GM12864 (cell line): ENCODE results near the gene E2F3.

Experiments used
- DNase-seq: peaks from one replicate; pipeline ENCODE4 v3.0.0-alpha.2; 2011; ENCODE audit warnings: low read depth
- H3K4me3 ChIP-seq: 2 replicates; pipeline ENCODE4 v1.5.1; 2011; ENCODE audit warnings: mild to moderate bottlenecking, low read depth, low read length, control low read depth
- TF ChIP-seq, protein P1 (sequence below): IDR thresholded peaks from 2 replicates; pipeline ENCODE4 v1.5.1; 2011; ENCODE audit warnings: low read depth, mild to moderate bottlenecking, moderate library complexity, low read length, control low read depth, inconsistent platforms; ENCODE audit errors: missing control alignments

E2F3 gene

DNA sequence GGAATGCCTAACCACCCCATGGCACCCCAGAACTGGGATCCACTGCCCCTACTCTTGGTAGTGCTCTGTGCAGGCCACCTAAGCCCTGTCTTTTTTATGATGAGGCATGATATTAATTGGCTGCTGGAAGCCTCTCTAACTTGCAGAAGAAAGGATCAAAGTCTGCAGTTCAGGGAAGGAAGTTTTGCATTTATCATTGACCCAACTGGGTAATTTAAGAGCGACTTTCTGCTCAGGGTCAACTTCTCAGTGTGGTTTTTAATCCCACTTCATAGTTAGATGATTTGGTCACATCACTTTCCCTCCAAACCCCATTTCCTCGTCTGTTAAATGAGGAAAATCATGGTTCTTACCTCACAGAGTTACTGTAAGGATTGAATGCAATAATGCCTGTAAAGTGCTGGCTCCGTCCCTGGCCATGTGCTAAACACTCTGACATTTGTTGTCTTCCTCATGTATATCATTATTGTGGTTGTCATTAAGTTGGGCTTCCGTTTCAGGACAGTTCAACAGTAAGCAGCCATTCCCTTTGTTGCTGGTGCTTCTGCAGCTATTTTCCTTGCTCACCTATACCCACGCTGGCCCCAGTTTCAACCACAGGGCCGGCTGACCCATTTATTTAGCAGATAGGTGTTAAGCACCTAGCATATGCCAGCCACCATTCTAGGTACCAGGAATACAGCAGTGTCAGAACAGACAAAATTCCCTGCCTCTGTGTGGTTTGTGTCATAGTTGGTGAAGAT, 14.2 kb downstream of the E2F3 start:
- DNase-seq: no peak
- no peak overlapping the region for H3K4me3 ChIP-seq
- TF ChIP-seq, protein P1, sequence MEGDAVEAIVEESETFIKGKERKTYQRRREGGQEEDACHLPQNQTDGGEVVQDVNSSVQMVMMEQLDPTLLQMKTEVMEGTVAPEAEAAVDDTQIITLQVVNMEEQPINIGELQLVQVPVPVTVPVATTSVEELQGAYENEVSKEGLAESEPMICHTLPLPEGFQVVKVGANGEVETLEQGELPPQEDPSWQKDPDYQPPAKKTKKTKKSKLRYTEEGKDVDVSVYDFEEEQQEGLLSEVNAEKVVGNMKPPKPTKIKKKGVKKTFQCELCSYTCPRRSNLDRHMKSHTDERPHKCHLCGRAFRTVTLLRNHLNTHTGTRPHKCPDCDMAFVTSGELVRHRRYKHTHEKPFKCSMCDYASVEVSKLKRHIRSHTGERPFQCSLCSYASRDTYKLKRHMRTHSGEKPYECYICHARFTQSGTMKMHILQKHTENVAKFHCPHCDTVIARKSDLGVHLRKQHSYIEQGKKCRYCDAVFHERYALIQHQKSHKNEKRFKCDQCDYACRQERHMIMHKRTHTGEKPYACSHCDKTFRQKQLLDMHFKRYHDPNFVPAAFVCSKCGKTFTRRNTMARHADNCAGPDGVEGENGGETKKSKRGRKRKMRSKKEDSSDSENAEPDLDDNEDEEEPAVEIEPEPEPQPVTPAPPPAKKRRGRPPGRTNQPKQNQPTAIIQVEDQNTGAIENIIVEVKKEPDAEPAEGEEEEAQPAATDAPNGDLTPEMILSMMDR: no peak

DNA sequence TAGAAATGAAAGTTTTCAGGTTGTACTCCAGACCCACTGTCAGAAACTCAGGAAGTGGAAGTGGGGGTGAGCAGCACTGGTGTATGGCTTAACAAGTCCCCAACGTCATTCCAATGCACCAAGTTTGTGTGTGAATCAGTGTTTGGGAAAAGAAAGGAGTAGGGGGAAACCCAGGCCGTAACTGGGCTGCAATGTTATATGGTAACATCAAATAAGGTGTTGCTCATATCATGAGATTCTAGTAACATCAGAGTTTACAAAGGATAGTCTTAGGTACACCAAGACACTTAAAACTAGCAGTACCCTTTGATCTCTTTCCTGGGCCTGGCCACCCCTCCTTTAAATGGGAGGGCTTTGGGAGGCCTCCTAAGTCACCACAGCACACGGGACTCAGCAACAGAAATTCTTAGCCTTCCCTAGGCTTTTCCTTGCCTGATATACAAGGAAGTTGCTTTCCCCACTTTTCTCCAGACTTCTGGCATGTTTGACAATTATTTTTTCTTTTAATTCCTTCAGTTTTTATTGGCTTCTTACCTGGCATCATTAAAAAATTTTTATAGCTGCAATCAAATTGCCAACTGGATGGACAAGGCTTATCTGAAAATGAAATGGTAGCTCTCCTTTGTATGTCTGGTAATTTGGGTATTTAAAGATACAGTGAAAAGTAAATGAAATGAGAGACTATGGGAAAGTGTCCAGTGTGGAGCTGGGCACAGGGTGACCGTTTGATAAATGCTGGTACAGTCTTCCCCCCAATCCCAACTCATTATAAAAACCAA, 15.1 kb downstream of the E2F3 start:
- H3K4me3 ChIP-seq: no peak overlapping the region
- no peak for DNase-seq
- TF ChIP-seq, protein P1: no peak

DNA sequence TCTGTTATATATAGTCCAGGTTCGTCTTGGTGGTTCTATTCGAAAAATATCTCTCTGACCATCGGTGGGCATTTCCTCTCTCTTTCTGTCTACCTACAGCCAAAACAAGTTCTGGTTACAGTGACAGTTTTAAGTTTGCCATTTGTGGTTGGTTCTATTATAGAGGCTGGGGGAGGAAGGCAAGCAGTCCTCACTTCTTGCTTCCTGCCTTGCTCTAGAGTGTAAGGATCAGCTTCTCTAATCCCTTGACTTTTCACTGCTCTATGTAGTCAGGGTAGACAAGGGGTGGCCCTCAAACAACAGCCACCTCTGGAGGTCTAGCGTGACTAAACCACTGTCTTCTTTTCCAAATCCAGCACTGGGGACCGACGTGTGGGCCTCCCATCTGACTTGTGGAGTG, 16.1 kb downstream of the E2F3 start:
- TF ChIP-seq, protein P1: no peak
- DNase-seq: no peak
- H3K4me3 ChIP-seq: no peak overlapping the region

DNA sequence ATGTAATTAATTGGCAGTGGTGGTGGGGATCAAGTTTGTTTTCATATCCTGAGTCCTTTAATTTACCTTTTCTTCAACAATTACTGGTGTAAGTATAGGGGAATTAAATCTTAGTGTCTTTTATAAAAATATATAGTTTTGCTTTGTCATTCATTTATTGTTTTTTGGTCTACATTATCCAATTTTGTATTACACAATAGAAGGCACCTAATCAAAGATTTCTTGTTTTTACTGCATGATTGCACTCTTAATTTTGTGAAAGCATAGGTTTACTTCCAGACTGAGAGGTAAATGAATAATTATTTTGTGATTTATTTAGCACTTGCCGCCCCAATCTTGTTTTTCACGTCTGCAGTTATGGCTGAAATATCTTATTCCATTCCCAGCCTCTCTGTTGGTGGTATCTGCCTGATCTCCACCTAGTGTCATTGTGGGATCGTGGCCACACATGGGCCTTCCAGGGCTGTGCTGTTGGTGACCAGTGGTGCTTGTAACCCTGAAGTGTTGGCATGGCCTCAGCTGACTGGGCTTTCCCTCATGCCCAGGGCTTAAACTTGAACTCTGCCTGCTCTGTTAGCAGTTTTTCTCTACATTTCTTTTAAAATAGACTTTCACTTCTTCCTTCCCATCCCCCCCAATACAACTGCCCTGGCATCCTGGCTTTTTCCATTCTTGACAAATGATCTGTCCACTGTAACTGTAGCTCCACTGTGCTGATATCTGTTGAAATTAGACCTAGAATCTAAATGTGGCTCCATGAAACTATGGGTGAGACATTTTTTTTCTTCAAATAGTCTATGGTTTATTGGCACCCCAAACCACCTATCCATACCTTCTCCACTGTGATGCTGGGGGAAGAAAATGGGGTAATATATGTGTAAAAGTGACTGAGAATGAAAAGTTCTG, 24.8 kb downstream of the E2F3 start:
- DNase-seq: no peak
- TF ChIP-seq, protein P1: no peak
- H3K4me3 ChIP-seq: no peak overlapping the region

DNA sequence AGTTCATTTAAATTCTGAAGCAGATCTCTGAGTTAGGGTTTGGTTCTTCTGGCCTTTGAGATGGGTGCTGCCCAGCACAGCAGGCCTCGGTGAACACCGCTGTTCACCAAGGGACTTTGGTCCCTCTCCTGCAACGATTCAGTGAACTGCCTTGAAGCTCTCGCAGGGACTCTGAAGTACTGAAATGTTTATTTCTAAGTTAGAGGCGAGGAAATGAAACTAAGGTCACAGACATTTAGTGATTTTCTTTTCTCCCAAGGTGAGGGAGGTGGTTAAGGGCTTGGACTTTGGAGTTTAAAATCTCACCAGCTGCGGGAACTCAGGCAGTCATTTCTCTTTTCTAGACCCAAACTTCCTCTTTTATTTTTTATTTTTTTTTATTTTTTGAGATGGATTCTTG, 26.2 kb downstream of the E2F3 start:
- TF ChIP-seq, protein P1: no peak
- peak; percentile 64 for DNase-seq
- H3K4me3 ChIP-seq: no peak overlapping the region

DNA sequence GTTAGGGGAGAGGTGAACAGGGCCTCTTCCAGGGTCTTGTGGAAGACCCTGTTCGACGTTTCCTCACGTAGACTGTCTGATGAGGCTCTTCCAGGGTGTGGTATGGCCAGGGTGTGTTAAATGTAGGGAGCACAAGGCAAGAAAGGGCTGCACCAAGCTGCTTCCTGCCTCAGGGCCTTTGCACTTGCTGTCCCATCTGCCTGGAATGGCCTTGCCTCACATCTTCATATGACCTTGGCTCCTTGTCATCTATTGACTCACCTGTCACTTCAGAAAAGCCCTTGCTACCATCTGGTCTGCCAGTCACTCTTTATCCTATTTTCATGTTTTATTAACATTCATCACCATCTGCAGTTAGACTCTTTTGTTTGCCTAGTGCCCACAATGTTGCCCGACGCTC, 31.0 kb downstream of the E2F3 start:
- TF ChIP-seq, protein P1: no peak
- DNase-seq: no peak
- H3K4me3 ChIP-seq: no peak overlapping the region
